Measurements from ENCODE around the gene ECM1.
A peak's percentile ranks its signal among the peaks of the same experiment; 100 is the strongest.

ECM1 gene

DNA sequence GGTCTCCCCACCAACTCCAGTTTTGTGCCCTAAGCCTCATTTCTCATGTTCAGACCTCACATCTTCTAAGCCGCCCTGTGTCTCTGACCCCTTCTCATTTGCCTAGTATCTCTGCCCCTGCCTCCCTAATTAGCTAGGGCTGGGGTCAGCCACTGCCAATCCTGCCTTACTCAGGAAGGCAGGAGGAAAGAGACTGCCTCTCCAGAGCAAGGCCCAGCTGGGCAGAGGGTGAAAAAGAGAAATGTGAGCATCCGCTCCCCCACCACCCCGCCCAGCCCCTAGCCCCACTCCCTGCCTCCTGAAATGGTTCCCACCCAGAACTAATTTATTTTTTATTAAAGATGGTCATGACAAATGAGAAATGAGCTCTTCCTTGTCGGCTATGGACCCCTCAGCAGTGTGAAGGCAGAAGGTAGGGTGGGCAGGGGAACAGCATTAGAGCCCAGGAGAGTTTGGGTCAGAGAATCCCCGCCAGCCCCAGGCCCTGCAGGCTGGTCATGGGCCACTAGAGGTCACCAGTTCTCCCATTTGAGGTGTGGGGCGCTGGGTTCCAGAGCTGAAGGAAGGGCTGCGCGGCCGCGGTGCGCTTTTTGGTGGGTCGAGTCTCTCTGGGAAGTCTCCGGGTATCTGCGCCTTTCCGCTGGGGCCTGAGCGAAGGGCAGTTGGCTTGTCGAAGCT is 52.8 kb downstream of the ECM1 start:
- peak overlapping the region; percentile 83 for H3K4me3 ChIP-seq (ENCODE audit: low read depth, low read length)
- TF ChIP-seq, protein P1, sequence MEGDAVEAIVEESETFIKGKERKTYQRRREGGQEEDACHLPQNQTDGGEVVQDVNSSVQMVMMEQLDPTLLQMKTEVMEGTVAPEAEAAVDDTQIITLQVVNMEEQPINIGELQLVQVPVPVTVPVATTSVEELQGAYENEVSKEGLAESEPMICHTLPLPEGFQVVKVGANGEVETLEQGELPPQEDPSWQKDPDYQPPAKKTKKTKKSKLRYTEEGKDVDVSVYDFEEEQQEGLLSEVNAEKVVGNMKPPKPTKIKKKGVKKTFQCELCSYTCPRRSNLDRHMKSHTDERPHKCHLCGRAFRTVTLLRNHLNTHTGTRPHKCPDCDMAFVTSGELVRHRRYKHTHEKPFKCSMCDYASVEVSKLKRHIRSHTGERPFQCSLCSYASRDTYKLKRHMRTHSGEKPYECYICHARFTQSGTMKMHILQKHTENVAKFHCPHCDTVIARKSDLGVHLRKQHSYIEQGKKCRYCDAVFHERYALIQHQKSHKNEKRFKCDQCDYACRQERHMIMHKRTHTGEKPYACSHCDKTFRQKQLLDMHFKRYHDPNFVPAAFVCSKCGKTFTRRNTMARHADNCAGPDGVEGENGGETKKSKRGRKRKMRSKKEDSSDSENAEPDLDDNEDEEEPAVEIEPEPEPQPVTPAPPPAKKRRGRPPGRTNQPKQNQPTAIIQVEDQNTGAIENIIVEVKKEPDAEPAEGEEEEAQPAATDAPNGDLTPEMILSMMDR (IDR thresholded peaks at IDR 0.05; ENCODE audit: insufficient read depth, low read depth, low read length, missing control alignments): peak; percentile 90
- DNase-seq (ENCODE audit: low read depth): peak; percentile 94

DNA sequence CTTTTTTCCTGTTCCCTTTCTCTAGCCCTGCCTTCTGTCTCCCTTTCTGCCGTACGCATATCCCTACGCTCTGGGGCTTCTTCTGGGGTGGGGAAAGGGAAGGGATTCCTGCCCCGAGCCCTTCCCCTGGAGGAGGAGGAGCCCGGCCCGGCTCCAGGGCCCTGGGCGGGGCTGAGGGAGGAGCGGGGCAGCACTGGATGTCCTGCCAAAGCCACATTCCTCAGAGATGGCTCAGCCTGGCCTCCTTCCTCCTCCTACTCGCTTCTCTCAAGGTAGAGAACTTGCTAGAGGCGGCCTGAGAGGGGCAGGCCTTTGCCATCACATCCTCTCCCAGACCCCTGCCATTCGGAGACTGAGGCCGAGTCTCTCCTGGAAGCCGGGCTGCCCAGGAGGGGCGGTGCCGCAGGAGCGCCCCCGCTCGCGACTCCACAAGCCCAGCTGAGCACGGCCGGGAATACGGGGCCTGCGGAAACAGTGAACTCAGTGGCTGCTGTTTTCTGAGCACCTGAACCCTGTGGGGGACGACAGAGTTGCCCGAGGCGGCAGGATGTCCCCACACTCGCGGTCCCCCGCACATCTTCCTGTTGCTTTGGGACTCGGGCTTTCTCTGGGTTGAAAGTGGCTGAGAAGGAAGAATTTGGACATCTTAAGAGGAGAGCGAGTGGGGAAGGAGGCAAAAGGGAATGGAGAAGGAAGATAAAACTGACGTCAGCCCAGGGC is 53.5 kb downstream of the ECM1 start:
- H3K4me3 ChIP-seq (ENCODE audit: low read depth, low read length): peak overlapping the region; percentile 83
- DNase-seq (ENCODE audit: low read depth): peak; percentile 85
- TF ChIP-seq, protein P1 (IDR thresholded peaks at IDR 0.05; ENCODE audit: insufficient read depth, low read depth, low read length, missing control alignments): no peak

DNA sequence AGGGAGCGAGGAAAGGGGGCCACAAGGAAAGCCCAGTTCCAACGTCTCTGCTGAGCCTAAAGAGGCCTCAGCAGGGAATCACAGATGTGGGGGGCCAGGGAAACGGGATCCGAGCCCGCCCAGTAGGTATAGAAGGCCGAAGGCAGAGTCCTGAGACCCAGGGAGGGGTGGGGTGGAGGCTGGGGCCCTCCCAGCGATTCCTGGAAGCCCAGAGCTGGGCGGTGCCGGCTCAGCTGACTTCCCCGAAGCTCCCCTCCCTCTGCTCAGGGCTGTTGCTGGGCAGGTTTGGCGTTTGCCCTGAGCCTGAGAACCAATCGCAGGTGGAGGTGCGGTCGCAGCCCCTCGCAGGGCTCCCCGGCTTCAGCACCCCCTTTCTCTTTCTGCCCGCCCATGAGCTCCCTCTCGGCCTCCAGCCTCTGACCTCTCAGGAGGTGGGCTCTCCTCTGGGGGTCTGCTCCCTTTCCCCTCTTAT is 54.1 kb downstream of the ECM1 start:
- DNase-seq (ENCODE audit: low read depth): peak; percentile 97
- TF ChIP-seq, protein P1 (IDR thresholded peaks at IDR 0.05; ENCODE audit: insufficient read depth, low read depth, low read length, missing control alignments): no peak
- peak overlapping the region; percentile 83 for H3K4me3 ChIP-seq (ENCODE audit: low read depth, low read length)

DNA sequence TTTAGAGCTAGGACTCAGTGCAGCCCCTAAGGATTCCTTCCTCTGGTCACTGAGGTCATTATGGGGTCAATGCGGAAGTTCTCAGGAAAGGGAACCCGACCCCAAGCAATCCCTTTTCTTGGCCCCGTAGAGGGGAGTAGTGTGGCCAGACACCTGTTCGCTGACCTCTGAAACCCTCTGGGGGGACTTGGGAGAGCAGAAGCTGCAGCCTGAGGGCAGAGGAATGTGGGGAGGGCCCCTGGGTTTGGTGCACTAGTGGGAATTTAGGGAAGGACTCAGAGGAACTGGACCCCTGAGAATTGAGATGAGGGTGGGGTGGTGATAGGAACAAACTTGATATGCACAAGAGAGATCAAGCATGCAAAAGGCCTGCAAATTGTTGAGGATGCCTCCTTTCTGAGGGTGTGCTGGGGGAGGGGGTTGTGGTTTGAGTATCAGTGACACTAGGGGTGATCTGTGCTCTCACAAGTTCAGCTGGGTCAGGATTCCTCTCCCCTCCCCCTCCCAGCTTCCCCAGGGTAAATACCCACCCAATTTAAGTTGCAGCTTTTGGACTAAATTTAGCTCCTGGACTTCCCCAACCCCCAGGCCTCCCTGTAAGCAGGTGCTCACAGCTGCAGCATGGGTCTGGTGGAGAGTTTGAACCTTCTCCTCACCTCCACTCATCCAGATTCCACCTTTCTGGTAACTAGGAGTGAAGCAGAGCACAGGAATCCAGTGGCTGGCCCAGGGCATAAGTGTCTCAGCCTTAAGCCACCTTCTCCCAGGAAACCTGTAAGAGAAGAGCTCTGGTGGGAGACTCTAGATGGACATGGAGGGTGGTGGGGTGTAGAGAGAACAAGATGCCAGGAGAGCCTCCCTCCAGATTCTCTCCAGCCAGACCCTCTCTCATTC is 54.8 kb downstream of the ECM1 start:
- peak overlapping the region; percentile 83 for H3K4me3 ChIP-seq (ENCODE audit: low read depth, low read length)
- peak; percentile 99 for DNase-seq (ENCODE audit: low read depth)
- TF ChIP-seq, protein P1 (IDR thresholded peaks at IDR 0.05; ENCODE audit: insufficient read depth, low read depth, low read length, missing control alignments): no peak

Data from GM12865 (cell line).